Neural cell (in vitro differentiated cells): Measurements from ENCODE around the gene TSPEAR. TPM values are rescaled to one million over a fixed set of nuclear protein-coding genes. Genes with fewer than 3 reads are reported as not detected.

Experiments used
- H2AFZ ChIP-seq: fragments of 200-600, 300-800 bp; sonication (generic), shearing (Covaris generic); 2 replicates; pipeline ENCODE4 v1.6.0; 2014; ENCODE audit warnings: low read depth, mild to moderate bottlenecking, antibody characterized with exemption, low read length, moderate library complexity
- H3F3A ChIP-seq: fragments of 200-600 bp; shearing (Covaris generic); 2 replicates; pipeline ENCODE4 v1.6.1; 2016; ENCODE audit warnings: mild to moderate bottlenecking, moderate library complexity, mixed read lengths, antibody characterized with exemption, low read length; ENCODE audit not compliant: insufficient read depth, poor library complexity, severe bottlenecking
- H3K27ac ChIP-seq: fragments of 200-600, 300-800 bp; sonication (generic), shearing (Covaris generic); 2 replicates; pipeline ENCODE4 v1.5.1; 2014; ENCODE audit warnings: mild to moderate bottlenecking, low read length, moderate library complexity
- H3K27me3 ChIP-seq: fragments of 300-800, 200-600 bp; sonication (generic), shearing (Covaris generic); 2 replicates; pipeline ENCODE4 v1.6.0; 2014; ENCODE audit warnings: mild to moderate bottlenecking, low read depth, low read length, moderate library complexity; ENCODE audit not compliant: insufficient read depth
- H3K36me3 ChIP-seq: fragments of 300-800, 200-600 bp; sonication (generic), shearing (Covaris generic); 2 replicates; pipeline ENCODE4 v1.5.1; 2014; ENCODE audit warnings: mild to moderate bottlenecking, antibody characterized with exemption, low read length, moderate library complexity; ENCODE audit not compliant: insufficient read depth
- H3K4me2 ChIP-seq: fragments of 300-800, 200-600 bp; sonication (generic), shearing (Covaris generic); 2 replicates; pipeline ENCODE4 v1.6.0; 2014; ENCODE audit warnings: mild to moderate bottlenecking, low read length
- H3K4me3 ChIP-seq: fragments of 300-800, 200-600 bp; sonication (generic), shearing (Covaris generic); 2 replicates; pipeline ENCODE4 v1.5.1; 2014; ENCODE audit warnings: mild to moderate bottlenecking, low read length, moderate library complexity
- H3K79me2 ChIP-seq: fragments of 200-600 bp; shearing (Covaris generic); replicated peaks from 2 replicates; pipeline ENCODE4 v1.6.0; 2014; ENCODE audit warnings: mild to moderate bottlenecking, low read length, moderate library complexity; ENCODE audit not compliant: insufficient read depth
- H3K9ac ChIP-seq: fragments of 300-800, 200-600 bp; sonication (generic), shearing (Covaris generic); 2 replicates; pipeline ENCODE4 v1.6.1; 2016; ENCODE audit warnings: mild to moderate bottlenecking, low read length, mixed read lengths
- H3K9me2 ChIP-seq: fragments of 200-600 bp; shearing (Covaris generic); 2 replicates; pipeline ENCODE4 v1.6.1; 2016; ENCODE audit warnings: mild to moderate bottlenecking, low read length, mixed read lengths; ENCODE audit not compliant: insufficient read depth
- H3K9me3 ChIP-seq: fragments of 200-600, 300-800 bp; sonication (generic), shearing (Covaris generic); 2 replicates; pipeline ENCODE4 v1.6.1; 2016; ENCODE audit warnings: mild to moderate bottlenecking, mixed run types, low read length, moderate library complexity, mixed read lengths
- H4K20me1 ChIP-seq: fragments of 200-600 bp; shearing (Covaris generic); 2 replicates; pipeline ENCODE4 v1.6.1; 2016; ENCODE audit warnings: mild to moderate bottlenecking, mixed run types; ENCODE audit not compliant: insufficient read depth
- CTCF ChIP-seq: fragments of 450-650 bp; IDR thresholded peaks from 2 replicates; pipeline ENCODE4 v1.5.1; 2014; ENCODE audit warnings: antibody characterized with exemption, mild to moderate bottlenecking, moderate library complexity; ENCODE audit not compliant: poor library complexity, severe bottlenecking
- EP300 ChIP-seq: fragments of 450-650 bp; conservative IDR thresholded peaks from 2 replicates; pipeline ENCODE4 v1.6.1; 2014; ENCODE audit warnings: antibody characterized with exemption, mild to moderate bottlenecking, moderate library complexity; ENCODE audit not compliant: poor library complexity, severe bottlenecking
- EZH2 ChIP-seq: fragments of 200-600, 300-800 bp; shearing (Covaris generic), sonication (generic); IDR thresholded peaks from 2 replicates; pipeline ENCODE4 v1.6.1; 2014; ENCODE audit warnings: antibody characterized with exemption, low read length, borderline replicate concordance, mild to moderate bottlenecking; ENCODE audit not compliant: insufficient read depth, poor library complexity, severe bottlenecking
- MXI1 ChIP-seq: fragments of 450-650 bp; conservative IDR thresholded peaks from 2 replicates; pipeline ENCODE4 v1.6.1; 2014; ENCODE audit warnings: antibody characterized with exemption, mild to moderate bottlenecking; ENCODE audit not compliant: poor library complexity, severe bottlenecking
- POLR2AphosphoS5 ChIP-seq: IDR thresholded peaks from 2 replicates; pipeline ENCODE4 v1.6.1; 2012
- RAD21 ChIP-seq: fragments of 450-650 bp; conservative IDR thresholded peaks from 2 replicates; pipeline ENCODE4 v1.6.1; 2014; ENCODE audit warnings: antibody characterized with exemption, mild to moderate bottlenecking, moderate library complexity
- REST ChIP-seq: IDR thresholded peaks from 2 replicates; pipeline ENCODE4 v1.6.1; 2012; ENCODE audit warnings: borderline replicate concordance
- SMC3 ChIP-seq: fragments of 450-650 bp; conservative IDR thresholded peaks from 2 replicates; pipeline ENCODE4 v1.6.1; 2014; ENCODE audit warnings: antibody characterized with exemption, mild to moderate bottlenecking, moderate library complexity; ENCODE audit not compliant: poor library complexity
- TAF1 ChIP-seq: IDR thresholded peaks from 2 replicates; pipeline ENCODE4 v1.6.1; 2012; ENCODE audit warnings: low read depth
- polyA plus RNA-seq: library from polyadenylated mRNA; depleted of rRNA; stranded (reverse); fragments of >200 nt; gene quantifications from 2 replicates; pipeline ENCODE4 v1.2.3, GENCODE V29; 2014

TSPEAR gene
- polyA plus RNA-seq, 1 donor from 2014 or later: 0.19 TPM

GRCh38 chr21:44649521-44650100 lies 61.8 kb downstream of the TSPEAR start:
- H3F3A ChIP-seq: no peaks in the 10 kb centered on the region

GRCh38 chr21:44648557-44649311 lies 62.6 kb downstream of the TSPEAR start:
- Histone ChIP-seq H3K9ac (no peak overlapping the region), H3K36me3 (no peaks in the 10 kb centered on the region), H3F3A (no peaks in the 10 kb centered on the region), H3K27me3 (no peaks in the 10 kb centered on the region), H4K20me1 (no peaks in the 10 kb centered on the region), H3K79me2 (no peaks in the 10 kb centered on the region), H3K4me3 (no peak overlapping the region), H3K9me3 (no peaks in the 10 kb centered on the region), H3K4me2 (no peak overlapping the region), H2AFZ (no peak overlapping the region), H3K9me2 (no peaks in the 10 kb centered on the region), H3K27ac (no peak overlapping the region)
- no peak for TF ChIP-seq CTCF
- no peak for TF ChIP-seq MXI1
- no peak for TF ChIP-seq POLR2AphosphoS5
- no peak for TF ChIP-seq EZH2

More at GRCh38 chr21:44649521-44650100, 61.8 kb downstream of the TSPEAR start:
- no peaks in the 10 kb centered on the region for H3K9me3 ChIP-seq
- no peaks in the 10 kb centered on the region for H3K9me2 ChIP-seq
- H3K4me3 ChIP-seq: no peak overlapping the region
- no peak overlapping the region for H3K27ac ChIP-seq
- H3K79me2 ChIP-seq: no peaks in the 10 kb centered on the region
- no peaks in the 10 kb centered on the region for H3K36me3 ChIP-seq
- TF ChIP-seq CTCF (no peak), MXI1 (no peak), RAD21 (no peak), SMC3 (no peak), TAF1 (no peak), EP300 (no peak), EZH2 (no peak)
- no peak overlapping the region for H3K4me2 ChIP-seq
- H4K20me1 ChIP-seq: no peaks in the 10 kb centered on the region
- no peak overlapping the region for H3K9ac ChIP-seq
- no peaks in the 10 kb centered on the region for H3K27me3 ChIP-seq
- no peak overlapping the region for H2AFZ ChIP-seq

GRCh38 chr21:44647222-44647552 lies 64.2 kb downstream of the TSPEAR start:
- Histone ChIP-seq H3K9ac (no peak overlapping the region), H3K4me2 (no peak overlapping the region), H3K36me3 (no peaks in the 10 kb centered on the region), H3K27ac (no peak overlapping the region), H3K4me3 (no peak overlapping the region), H3K9me3 (no peaks in the 10 kb centered on the region), H3K9me2 (no peaks in the 10 kb centered on the region), H3K79me2 (no peaks in the 10 kb centered on the region), H3K27me3 (no peaks in the 10 kb centered on the region), H3F3A (no peaks in the 10 kb centered on the region), H4K20me1 (no peaks in the 10 kb centered on the region), H2AFZ (no peak overlapping the region)
- no peak for TF ChIP-seq TAF1
- TF ChIP-seq SMC3: no peak
- TF ChIP-seq EZH2: no peak
- TF ChIP-seq POLR2AphosphoS5: no peak
- TF ChIP-seq REST: no peak
- no peak for TF ChIP-seq CTCF
- TF ChIP-seq RAD21: no peak
- no peak for TF ChIP-seq MXI1
- no peak for TF ChIP-seq EP300
